GM12878 (cell line): Measurements from ENCODE around the gene CDON. TPM values are rescaled to one million over a fixed set of nuclear protein-coding genes. Genes with fewer than 3 reads are reported as not detected.

Experiments
- ATAC-seq: fragments of 200-7000 bp; cut with Tn5 transposase; 3 replicates; pipeline ENCODE4 v1.9.1; 2020; ENCODE audit warnings: mild to moderate bottlenecking, moderate library complexity
- BruUV-seq: library from RNA; stranded (reverse); fragments of 400-500 nt; replicated peaks from 2 replicates; lab custom pipeline; 2021; lab: Mats Ljungman, UMichigan
- CTCF ChIA-PET: fragments of 300-600 bp; sonication (Branson Sonifier 250); formaldehyde crosslinking; extraction: SDS; loops from one replicate; lab custom pipeline; 2021; ENCODE audit warnings: inconsistent platforms; lab: Yijun Ruan, JAX
- POLR2A ChIA-PET: fragments of 350-600 bp; formaldehyde crosslinking; extraction: SDS; loops from one replicate; lab custom pipeline; 2021; ENCODE audit warnings: inconsistent platforms; lab: Charles Lee
- RAD21 ChIA-PET: fragments of 300-600 bp; sonication (Branson Sonifier 250); formaldehyde crosslinking; loops from one replicate; lab custom pipeline; 2023; ENCODE audit warnings: antibody characterized with exemption; ENCODE audit not compliant: unreplicated experiment; lab: Charles Lee
- SMC1A ChIA-PET: fragments of 300-600 bp; sonication (Branson Sonifier 250); formaldehyde crosslinking; loops from one replicate; lab custom pipeline; 2023; ENCODE audit not compliant: unreplicated experiment, uncharacterized antibody; lab: Charles Lee
- DNase-seq: peaks from one replicate; pipeline ENCODE4 v3.0.0-alpha.2; 2011; ENCODE audit warnings: low read depth, low spot score
- FAIRE-seq: peaks from 3 replicates; lab custom pipeline; 2011; peaks lifted over from hg19 to GRCh38; lab: Jason Lieb, UNC
- H2AFZ ChIP-seq: 2 replicates; pipeline ENCODE4 v1.6.0; 2011; ENCODE audit warnings: low read depth, low read length, control low read depth; ENCODE audit not compliant: control insufficient read depth
- H3K27ac ChIP-seq: 2 replicates; pipeline ENCODE4 v1.5.1; 2011; ENCODE audit warnings: control low read depth; ENCODE audit not compliant: control insufficient read depth, insufficient read depth
- H3K27me3 ChIP-seq, 2 experiments: replicated peaks in 1 of 2; 2 replicates each; pipeline versions ENCODE4 v1.6.0 to v1.6.1; 2011; ENCODE audit warnings: low read length in 1 of 2; ENCODE audit not compliant: control insufficient read depth in 2 of 2, insufficient read depth in 2 of 2
- H3K36me3 ChIP-seq, 2 experiments: 2 replicates each; pipeline ENCODE4 v1.5.1; 2011; ENCODE audit warnings: low read length in 1 of 2; ENCODE audit not compliant: control insufficient read depth in 2 of 2, insufficient read depth in 2 of 2
- H3K4me1 ChIP-seq: 2 replicates; pipeline ENCODE4 v1.6.1; 2011; ENCODE audit warnings: mild to moderate bottlenecking, low read length, moderate library complexity, mixed read lengths; ENCODE audit not compliant: control insufficient read depth, insufficient read depth
- H3K4me2 ChIP-seq: 2 replicates; pipeline ENCODE4 v1.6.0; 2011; ENCODE audit warnings: control low read depth; ENCODE audit not compliant: control insufficient read depth, insufficient read depth
- H3K4me3 ChIP-seq: fragments of 200-600 bp; sonication (generic); 2 replicates; pipeline ENCODE4 v1.5.1; 2016
- H3K79me2 ChIP-seq: 2 replicates; pipeline ENCODE4 v1.6.0; 2011; ENCODE audit warnings: low read length; ENCODE audit not compliant: control insufficient read depth, insufficient read depth
- H3K9ac ChIP-seq: 2 replicates; pipeline ENCODE4 v1.8.0; 2011; ENCODE audit warnings: low read length, control low read depth, mixed read lengths; ENCODE audit not compliant: control insufficient read depth, insufficient read depth
- H3K9me3 ChIP-seq: replicated peaks from 3 replicates; pipeline ENCODE4 v1.5.1; 2011; ENCODE audit warnings: mild to moderate bottlenecking, low read length; ENCODE audit not compliant: control insufficient read depth, insufficient read depth
- H4K20me1 ChIP-seq: 2 replicates; pipeline ENCODE4 v1.6.0; 2011; ENCODE audit not compliant: control insufficient read depth, insufficient read depth
- BACH1 ChIP-seq: fragments of 450-650 bp; IDR thresholded peaks from 2 replicates; pipeline ENCODE4 v1.6.1; 2017; ENCODE audit warnings: mild to moderate bottlenecking, borderline replicate concordance
- CEBPZ ChIP-seq: fragments of 150-350 bp; IDR thresholded peaks from 2 replicates; pipeline ENCODE4 v1.6.1; 2016; ENCODE audit warnings: low read depth, low read length
- EGR1 ChIP-seq, 2 experiments: IDR thresholded peaks; 1 replicate in 1 of 2; 2 replicates in 1 of 2; pipeline ENCODE4 v1.6.1; 2011 to 2012; ENCODE audit warnings: low read depth in 2 of 2, low read length in 2 of 2, borderline replicate concordance in 1 of 2, mild to moderate bottlenecking in 1 of 2, moderate library complexity in 1 of 2
- IRF5 ChIP-seq: fragments of 450-650 bp; IDR thresholded peaks from 2 replicates; pipeline ENCODE4 v1.6.1; 2017; ENCODE audit warnings: borderline replicate concordance
- LARP7 ChIP-seq: fragments of 450-650 bp; IDR thresholded peaks from 2 replicates; pipeline ENCODE4 v1.6.1; 2017; ENCODE audit warnings: mild to moderate bottlenecking
- MEF2B ChIP-seq: fragments of 450-650 bp; IDR thresholded peaks from 2 replicates; pipeline ENCODE4 v1.6.1; 2018; ENCODE audit warnings: mild to moderate bottlenecking, moderate library complexity; ENCODE audit not compliant: partially characterized antibody, poor library complexity, severe bottlenecking
- MLLT1 ChIP-seq: fragments of 450-650 bp; IDR thresholded peaks from 2 replicates; pipeline ENCODE4 v1.6.1; 2016; ENCODE audit warnings: mild to moderate bottlenecking
- MTA2 ChIP-seq: fragments of 450-650 bp; IDR thresholded peaks from 2 replicates; pipeline ENCODE4 v1.6.1; 2016; ENCODE audit warnings: low read depth, mild to moderate bottlenecking, moderate library complexity
- MTA3 ChIP-seq: IDR thresholded peaks from 2 replicates; pipeline ENCODE4 v1.6.1; 2012; ENCODE audit warnings: low read length, inconsistent platforms, borderline replicate concordance
- NFXL1 ChIP-seq: fragments of 450-650 bp; IDR thresholded peaks from 2 replicates; pipeline ENCODE4 v1.6.1; 2017; ENCODE audit warnings: antibody characterized with exemption, mild to moderate bottlenecking, borderline replicate concordance
- PAX5 ChIP-seq: IDR thresholded peaks from 2 replicates; pipeline ENCODE4 v1.6.1; 2011; ENCODE audit warnings: low read depth, low read length, borderline replicate concordance
- RAD51 ChIP-seq: fragments of 450-650 bp; IDR thresholded peaks from 2 replicates; pipeline ENCODE4 v1.6.1; 2016; ENCODE audit warnings: moderate library complexity, mild to moderate bottlenecking, inconsistent platforms
- SMAD1 ChIP-seq: fragments of 450-650 bp; IDR thresholded peaks from 2 replicates; pipeline ENCODE4 v1.6.1; 2018; ENCODE audit warnings: mild to moderate bottlenecking, low read depth; ENCODE audit not compliant: partially characterized antibody
- SMC3 ChIP-seq: IDR thresholded peaks from 2 replicates; pipeline ENCODE4 v1.6.1; 2011; ENCODE audit warnings: low read length, improper control_type of control experiment, borderline replicate concordance
- SRF ChIP-seq, 2 experiments: IDR thresholded peaks; 2 replicates each; pipeline ENCODE4 v1.6.1; 2011; ENCODE audit warnings: low read depth in 2 of 2, low read length in 2 of 2, mild to moderate bottlenecking in 1 of 2, moderate library complexity in 1 of 2
- STAT1 ChIP-seq: fragments of 450-650 bp; conservative IDR thresholded peaks from 2 replicates; pipeline ENCODE4 v1.6.1; 2014; ENCODE audit warnings: antibody characterized with exemption, mild to moderate bottlenecking
- ZBTB33 ChIP-seq: fragments of 450-650 bp; IDR thresholded peaks from 2 replicates; pipeline ENCODE4 v1.6.1; 2017; ENCODE audit warnings: mild to moderate bottlenecking
- ZNF384 ChIP-seq: IDR thresholded peaks from 2 replicates; pipeline ENCODE4 v1.6.1; 2012; ENCODE audit warnings: low read depth, mild to moderate bottlenecking, low read length, improper control_type of control experiment, borderline replicate concordance
- in situ Hi-C: fragments of 300-500 bp; cut with MboI; formaldehyde crosslinking; loops from 9 replicates; pipeline ENCODE4 v1.14.3; 2018; ENCODE audit warnings: mixed read lengths
- intact Hi-C: fragments of 100-400 bp; cut with micrococcal nuclease; formaldehyde crosslinking; loops from one replicate; pipeline ENCODE4 v1.14.2; 2022; ENCODE audit not compliant: unreplicated experiment
- polyA plus RNA-seq, 11 experiments: library from polyadenylated mRNA; depleted of rRNA in 4 of 11; unstranded in 6 of 11; stranded (reverse) in 5 of 11; fragments of >200 nt; fragmentation: Nextera tagmentation in 4 of 11; fragmentation: Illumina TruSeq in 1 of 11; extraction: Ambion mirVana in 4 of 11; extraction: Trizol in 1 of 11; gene quantifications; 1 replicate in 1 of 11; 2 replicates in 10 of 11; pipeline versions ENCODE4 v1.2.1 to v1.2.3, GENCODE V29; 2011 to 2016; ENCODE audit warnings: inconsistent platforms in 2 of 11, missing spikeins in 2 of 11, low read depth in 1 of 11
- total RNA-seq, 4 experiments: library from RNA; depleted of rRNA in 3 of 4; stranded (reverse); fragments of >200 nt in 3 of 4; fragmentation: Illumina TruSeq in 1 of 4; extraction: Trizol in 1 of 4; gene quantifications; 2 replicates each; pipeline versions ENCODE4 v1.2.1 to v1.2.3, GENCODE V29; 2013 to 2021

CDON gene
- total and polyA plus RNA-seq, 10 of the 15 experiments (the other 5 are each of a cell fraction or from before 2014, with no cell fraction given) = 0.07 to 4.2 (median 0.36) TPM

GRCh38 chr11:125974284-125974683 lies 88.4 kb downstream of the CDON start:
- Histone ChIP-seq H3K4me2 (no peak overlapping the region), H3K27ac (no peak overlapping the region), H3K27me3 (no peaks in the 10 kb centered on the region; a peak in 1 of 4 replicates), H2AFZ (no peak overlapping the region), H3K9ac (no peak overlapping the region), H3K4me1 (no peaks in the 10 kb centered on the region), H3K9me3 (no peaks in the 10 kb centered on the region), H4K20me1 (no peaks in the 10 kb centered on the region), H3K79me2 (no peaks in the 10 kb centered on the region), H3K4me3 (no peak overlapping the region), H3K36me3 (no peaks in the 10 kb centered on the region)
- intact Hi-C loops = no loop called here
- SMC1A ChIA-PET = no interaction called here
- FAIRE-seq = no peak
- RAD21 ChIA-PET = no interaction called here
- POLR2A ChIA-PET = interaction anchor here (0.5 kb wide), 1 partner anchor 200 kb away, joined by 3 read pairs; no protein-coding TSS in a partner anchor
- no TSS peak for BruUV-seq
- DNase-seq = no peak
- in situ Hi-C loops = no loop called here
- no peak for ATAC-seq
- CTCF ChIA-PET = interaction anchor here (0.9 kb wide), 1 partner anchor 219 kb away, joined by 4 read pairs; no protein-coding TSS in a partner anchor
- TF ChIP-seq IRF5 (no peak), MTA2 (no peak), MEF2B (no peak), MTA3 (no peak), EGR1 (IDR thresholded peaks at IDR 0.05; ENCODE audit: borderline replicate concordance in 1 of 2, low read depth in 2 of 2, low read length in 2 of 2) (no peak), STAT1 (no peak), SMC3 (no peak), SRF (IDR thresholded peaks at IDR 0.05; ENCODE audit: low read depth in 2 of 2, low read length in 2 of 2) (no peak), CEBPZ (no peak), ZBTB33 (no peak), PAX5 (no peak), LARP7 (no peak), BACH1 (no peak), SMAD1 (no peak), MLLT1 (no peak), ZNF384 (no peak), RAD51 (no peak), NFXL1 (no peak)
